ENCODE data around the gene ZPBP. TPM values are rescaled to one million over a fixed set of nuclear protein-coding genes. Genes with fewer than 3 reads are reported as not detected.
"Not testable (repeated sequence)": the region's sequence is repeated elsewhere in the genome, so short reads cannot be mapped to it uniquely, and the experiment has no call there.

Gene ZPBP
- total RNA-seq, 1 experiment from 2014 or later: not detected

DNA sequence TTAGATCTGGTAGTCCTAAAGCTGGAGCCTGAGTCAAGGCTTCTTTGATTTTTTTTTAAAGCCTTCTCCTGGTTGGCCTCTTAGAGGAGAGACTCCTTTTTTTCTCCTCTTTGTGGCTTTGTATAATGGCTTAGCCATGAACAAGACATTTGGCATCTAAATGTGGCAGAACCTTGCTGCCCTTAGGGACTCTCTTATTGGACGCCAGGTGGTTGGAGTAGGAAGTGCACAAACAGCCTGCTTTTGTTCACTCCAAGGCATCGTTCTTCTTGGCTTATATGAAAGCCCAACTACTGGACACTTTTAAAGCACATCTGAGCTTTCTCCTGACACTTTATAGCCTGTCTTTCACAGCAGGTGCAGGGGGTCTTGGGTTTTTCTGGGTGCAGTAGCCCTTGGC, 25.0 kb downstream of the ZPBP start:
- in situ Hi-C loops (cut with HindIII; ENCODE audit: low pct_unique_long_range_greater_than_20kb, low sequenced_read_pairs): no loop called here
- no peak for DNase-seq (ENCODE audit: low read depth)

DNA sequence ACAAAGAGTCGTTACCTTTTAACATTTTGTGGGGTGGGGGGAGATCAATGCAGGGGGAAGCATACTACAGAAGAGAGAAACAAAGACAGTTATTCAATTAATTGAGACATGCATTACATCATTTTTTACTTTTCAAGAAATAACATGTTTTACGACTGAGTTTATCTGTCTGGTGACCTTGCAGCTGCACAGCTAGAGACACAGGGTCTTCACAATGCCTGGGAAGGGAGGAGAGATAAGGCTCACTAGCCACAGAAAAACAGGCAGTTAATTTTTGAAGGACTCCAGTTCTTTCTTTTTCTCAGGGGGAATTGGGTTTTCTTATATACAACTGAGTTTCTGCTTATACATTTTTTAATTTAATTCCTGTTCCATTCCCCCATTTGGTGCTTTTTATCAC, 30.1 kb downstream of the ZPBP start:
- no peak for DNase-seq (ENCODE audit: low read depth)
- in situ Hi-C loops (cut with HindIII; ENCODE audit: low pct_unique_long_range_greater_than_20kb, low sequenced_read_pairs): no loop called here

DNA sequence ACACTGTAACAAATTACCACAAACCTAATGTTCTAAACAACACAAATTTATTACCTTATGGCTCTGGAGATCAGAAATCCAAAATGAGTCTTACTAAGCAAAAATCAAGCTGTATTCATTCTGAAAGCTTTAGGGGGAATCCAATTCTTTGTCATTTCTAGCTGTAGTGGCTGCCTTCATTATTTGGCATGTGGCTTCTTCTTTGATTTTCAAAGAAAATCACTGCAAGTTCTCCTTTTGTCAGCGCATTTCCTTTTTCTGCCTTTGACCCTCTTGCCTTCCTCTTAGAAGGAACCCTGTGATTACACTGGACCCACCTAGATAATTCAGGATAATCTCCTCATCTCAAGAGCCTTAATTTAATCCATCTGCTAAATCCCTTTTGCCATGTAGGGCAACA, 36.9 kb downstream of the ZPBP start:
- in situ Hi-C loops (cut with HindIII; ENCODE audit: low pct_unique_long_range_greater_than_20kb, low sequenced_read_pairs): no loop called here

DNA sequence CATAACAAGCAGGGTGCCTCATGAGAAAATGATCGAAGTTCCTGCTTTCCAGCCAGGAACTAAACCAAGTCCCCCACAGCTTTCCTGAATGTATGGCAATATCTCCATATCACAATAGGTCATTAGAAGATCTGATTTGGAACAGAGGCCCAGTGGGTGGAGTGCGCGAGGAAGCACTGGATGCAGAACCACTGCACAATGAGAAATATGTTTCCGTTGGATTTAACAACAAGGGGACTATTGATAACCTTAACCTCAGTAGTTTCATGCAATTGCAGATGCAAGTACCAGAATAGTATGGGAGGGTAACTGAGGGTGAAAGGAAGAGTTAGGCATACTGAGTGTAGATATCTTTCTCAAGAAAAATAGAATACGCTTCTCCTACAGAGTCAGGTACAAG, 45.3 kb downstream of the ZPBP start:
- no peak for DNase-seq (ENCODE audit: low read depth)
- in situ Hi-C loops (cut with HindIII; ENCODE audit: low pct_unique_long_range_greater_than_20kb, low sequenced_read_pairs): no loop called here

More for the DNA sequence above, 36.9 kb downstream of the ZPBP start:
- DNase-seq (ENCODE audit: low read depth): no peak

DNA sequence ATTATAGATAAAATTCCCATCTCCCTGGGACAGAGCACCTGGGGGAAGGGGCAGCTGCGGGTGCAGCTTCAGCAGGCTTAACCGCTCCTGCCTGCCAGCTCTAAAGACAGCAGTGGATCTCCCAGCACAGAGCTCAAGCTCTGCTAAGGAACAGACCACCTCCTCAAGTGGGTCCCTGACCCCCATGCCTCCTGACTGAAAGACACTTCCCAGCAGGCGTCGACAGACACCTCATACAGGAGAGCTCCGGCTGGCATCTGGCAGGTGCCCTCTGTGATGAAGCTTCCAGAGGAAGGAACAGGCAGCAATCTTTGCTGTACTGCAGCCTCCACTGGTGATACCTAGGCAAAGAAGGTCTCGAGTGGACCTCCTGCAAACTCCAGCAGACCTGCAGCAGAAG, 51.9 kb downstream of the ZPBP start:
- in situ Hi-C loops (cut with HindIII; ENCODE audit: low pct_unique_long_range_greater_than_20kb, low sequenced_read_pairs); DNase-seq (ENCODE audit: low read depth): not testable (repeated sequence)

DNA sequence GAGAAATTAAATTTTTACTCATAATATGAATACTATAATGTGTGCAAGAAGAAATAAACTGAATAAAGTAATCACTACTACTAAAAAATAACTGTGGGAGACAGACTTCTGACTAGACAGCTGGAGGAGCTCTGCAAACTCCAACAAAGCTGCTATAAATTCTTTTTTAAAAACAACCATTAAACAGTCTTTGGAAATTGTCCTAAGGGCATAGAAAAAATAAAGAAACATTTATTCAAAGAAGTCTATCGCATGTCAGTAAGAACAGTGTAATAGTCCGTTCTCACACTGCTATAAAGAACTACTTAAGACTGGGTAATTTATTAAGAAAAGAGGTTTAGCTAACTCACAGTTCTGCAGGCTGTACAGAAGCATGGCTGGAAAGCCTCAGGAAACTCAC, 56.0 kb downstream of the ZPBP start:
- no peak for DNase-seq (ENCODE audit: low read depth)
- in situ Hi-C loops (cut with HindIII; ENCODE audit: low pct_unique_long_range_greater_than_20kb, low sequenced_read_pairs): no loop called here

DNA sequence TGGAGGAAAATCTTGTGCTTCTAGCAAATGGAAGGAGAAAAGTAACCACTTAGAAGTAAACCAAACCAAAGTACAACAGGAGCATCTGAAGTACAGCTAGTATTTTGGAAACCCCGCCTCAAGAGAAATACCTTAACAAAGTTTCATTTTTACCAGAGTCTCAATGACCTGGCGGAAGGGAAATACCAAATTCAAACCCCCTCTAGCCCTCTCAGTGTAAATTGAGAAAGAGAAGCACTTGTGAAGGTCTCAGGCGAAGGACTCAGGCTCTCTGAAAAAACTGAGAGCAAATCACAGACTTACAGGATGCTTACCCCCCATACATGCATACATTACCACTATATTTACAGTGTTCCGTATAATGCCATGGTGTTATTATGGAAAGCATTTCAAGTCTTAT, 70.1 kb downstream of the ZPBP start:
- in situ Hi-C loops (cut with HindIII; ENCODE audit: low pct_unique_long_range_greater_than_20kb, low sequenced_read_pairs): no loop called here
- DNase-seq (ENCODE audit: low read depth): no peak

DNA sequence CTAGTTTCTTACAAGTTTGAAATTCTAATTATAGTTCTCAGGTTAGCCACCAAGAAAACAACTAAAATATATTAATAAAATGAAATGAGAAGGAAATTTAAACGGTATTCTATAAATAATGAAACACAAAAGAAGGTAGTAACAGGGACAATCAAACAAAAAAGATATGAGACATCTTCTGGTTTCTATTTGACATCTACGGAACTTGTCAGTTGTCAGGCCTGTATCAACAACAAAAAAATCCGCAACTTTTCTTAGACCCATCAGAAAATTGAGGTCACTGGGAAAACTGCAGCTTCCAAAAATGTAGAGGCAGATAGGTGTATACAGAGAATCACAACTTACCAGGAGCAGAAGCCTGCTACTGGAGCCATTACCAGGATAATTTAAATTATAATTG, 70.6 kb downstream of the ZPBP start:
- DNase-seq (ENCODE audit: low read depth): no peak
- in situ Hi-C loops (cut with HindIII; ENCODE audit: low pct_unique_long_range_greater_than_20kb, low sequenced_read_pairs): no loop called here

DNA sequence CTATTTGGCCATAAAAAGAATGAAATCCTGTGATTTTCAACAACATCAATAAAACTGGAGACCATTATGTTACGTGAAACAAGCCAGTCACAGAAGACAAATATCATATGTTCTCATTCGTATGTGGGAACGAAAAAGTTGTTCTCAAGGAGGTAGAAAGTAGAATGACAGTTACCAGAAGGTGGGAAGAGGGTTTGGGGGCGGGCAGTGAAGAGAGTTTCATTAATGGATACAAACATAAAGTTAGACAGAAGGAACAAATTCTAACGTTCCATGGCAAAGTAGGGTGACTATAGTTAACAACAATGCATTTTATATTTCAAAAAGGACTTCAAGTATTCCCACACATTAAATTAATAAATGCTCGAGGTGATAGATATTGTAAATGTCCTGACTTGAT, 97.4 kb downstream of the ZPBP start:
- DNase-seq (ENCODE audit: low read depth): no peak
- in situ Hi-C loops (cut with HindIII; ENCODE audit: low pct_unique_long_range_greater_than_20kb, low sequenced_read_pairs): no loop called here

DNA sequence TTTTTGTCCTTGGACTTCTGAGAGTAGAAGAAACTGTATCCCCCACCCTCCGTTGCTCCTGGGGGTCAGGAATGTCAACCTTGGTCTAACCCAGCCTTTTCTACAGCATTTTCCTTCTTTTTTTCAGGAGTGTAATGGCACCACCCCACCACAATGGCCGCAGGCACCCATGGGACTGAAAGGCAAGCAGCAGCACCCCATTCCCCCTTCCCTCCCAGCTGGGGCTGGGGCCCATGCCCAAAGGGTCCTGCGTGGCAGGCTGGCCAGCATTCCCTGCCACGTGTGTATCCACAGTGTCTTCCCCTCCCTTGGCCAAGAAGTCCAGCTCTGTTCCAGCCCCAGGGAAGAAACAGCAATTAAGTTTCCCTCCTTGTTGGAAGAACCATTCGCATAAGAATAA, 106.9 kb downstream of the ZPBP start:
- DNase-seq (ENCODE audit: low read depth): no peak
- in situ Hi-C loops (cut with HindIII; ENCODE audit: low pct_unique_long_range_greater_than_20kb, low sequenced_read_pairs): no loop called here

DNA sequence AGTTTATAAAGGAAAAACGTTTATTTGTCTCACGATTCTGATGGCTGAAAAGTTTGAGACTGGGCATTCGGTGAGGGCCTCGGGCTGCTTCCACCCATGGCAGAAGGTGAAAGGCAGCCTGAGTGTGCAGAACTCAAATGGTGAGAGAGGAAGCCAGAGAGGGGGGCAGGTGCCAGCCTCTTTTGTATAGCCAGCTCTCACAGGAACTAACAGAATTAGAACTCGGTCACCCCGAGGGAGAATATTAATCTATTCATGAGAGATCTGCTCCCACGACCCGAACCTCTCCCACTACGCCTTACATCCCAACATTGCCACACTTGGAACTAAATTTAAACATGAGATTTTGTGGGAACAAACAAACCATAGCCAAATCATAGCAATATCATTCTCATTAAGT, 112.6 kb downstream of the ZPBP start:
- in situ Hi-C loops (cut with HindIII; ENCODE audit: low pct_unique_long_range_greater_than_20kb, low sequenced_read_pairs): no loop called here
- no peak for DNase-seq (ENCODE audit: low read depth)

DNA sequence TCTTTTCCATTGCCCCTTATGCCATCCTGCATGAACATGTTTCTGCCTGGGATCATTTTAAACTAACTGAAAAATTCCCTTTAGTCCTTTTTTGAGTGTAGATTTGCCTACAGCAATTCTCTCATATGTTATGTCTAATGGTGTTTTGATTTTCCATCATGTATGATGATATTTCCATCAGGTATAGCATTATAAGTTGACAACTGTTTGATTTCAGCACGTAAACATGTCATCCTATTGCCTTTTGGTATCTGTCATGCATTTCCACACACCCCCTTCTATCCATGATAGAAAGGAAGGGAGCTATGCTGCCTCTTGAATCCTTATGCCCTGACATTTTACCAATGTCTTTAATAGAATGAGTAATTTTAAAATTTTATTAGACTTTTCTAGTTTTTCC, 116.8 kb downstream of the ZPBP start:
- DNase-seq (ENCODE audit: low read depth): no peak

DNA sequence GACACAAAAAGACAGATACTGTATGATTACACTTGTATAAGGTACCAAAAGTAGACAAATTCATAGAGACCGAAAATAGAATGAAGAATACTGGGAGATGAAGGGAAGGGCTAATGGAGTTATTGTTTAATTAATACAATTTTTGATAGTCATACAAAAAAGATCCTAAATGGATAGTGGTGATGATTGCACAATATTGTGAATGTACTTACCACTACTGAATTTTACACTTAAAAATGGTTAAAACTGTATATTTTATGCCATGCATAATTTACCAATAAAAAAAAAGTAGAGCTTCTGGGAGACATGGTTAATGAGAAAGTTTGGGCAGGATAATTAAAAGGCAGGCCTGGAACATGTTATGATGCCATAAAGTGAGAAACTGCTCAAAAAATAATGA, 119.0 kb downstream of the ZPBP start:
- DNase-seq (ENCODE audit: low read depth): no peak
- in situ Hi-C loops (cut with HindIII; ENCODE audit: low pct_unique_long_range_greater_than_20kb, low sequenced_read_pairs): no loop called here

More for the DNA sequence above, 116.8 kb downstream of the ZPBP start:
- in situ Hi-C loops (cut with HindIII; ENCODE audit: low pct_unique_long_range_greater_than_20kb, low sequenced_read_pairs): no loop called here

DNA sequence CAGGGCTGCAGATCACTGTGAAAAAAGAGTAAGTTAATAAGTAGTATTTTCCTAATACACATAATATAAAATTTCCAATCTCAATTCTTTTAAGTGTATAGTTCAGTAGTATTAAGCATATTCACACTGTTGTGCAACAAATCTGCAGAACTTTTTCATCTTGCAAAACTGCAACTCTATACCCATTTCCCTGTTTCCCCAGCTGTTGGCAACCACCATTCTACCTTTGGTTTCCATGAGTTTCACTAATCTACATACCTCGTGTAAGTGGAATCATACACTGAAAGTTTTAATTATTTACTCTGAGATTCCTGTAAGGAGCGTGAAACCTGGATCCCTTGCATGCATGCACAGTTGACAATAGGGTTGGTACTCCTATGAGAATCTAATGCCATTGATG, 155.4 kb downstream of the ZPBP start:
- DNase-seq (ENCODE audit: low read depth): no peak
- in situ Hi-C loops (cut with HindIII; ENCODE audit: low pct_unique_long_range_greater_than_20kb, low sequenced_read_pairs): no loop called here

DNA sequence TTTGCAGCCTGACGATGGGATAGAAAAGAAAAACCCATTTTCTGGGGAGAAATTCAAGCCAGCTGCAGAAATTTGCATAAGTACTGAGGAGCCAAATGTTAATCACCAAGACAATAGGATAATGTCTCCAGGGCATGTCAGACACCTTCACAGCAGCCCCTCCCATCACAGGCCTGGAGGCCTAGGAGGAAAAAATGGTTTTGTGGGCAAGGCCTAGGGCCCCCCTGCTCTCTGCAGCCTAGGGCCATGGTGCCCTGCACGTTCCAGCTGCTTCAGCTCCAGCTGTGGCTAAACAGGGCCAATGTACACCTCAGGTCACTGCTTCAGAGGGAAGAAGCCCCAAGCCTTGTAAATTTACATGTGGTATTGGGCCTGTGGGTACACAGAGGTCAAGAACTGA, 161.4 kb downstream of the ZPBP start:
- in situ Hi-C loops (cut with HindIII; ENCODE audit: low pct_unique_long_range_greater_than_20kb, low sequenced_read_pairs): no loop called here
- no peak for DNase-seq (ENCODE audit: low read depth)

DNA sequence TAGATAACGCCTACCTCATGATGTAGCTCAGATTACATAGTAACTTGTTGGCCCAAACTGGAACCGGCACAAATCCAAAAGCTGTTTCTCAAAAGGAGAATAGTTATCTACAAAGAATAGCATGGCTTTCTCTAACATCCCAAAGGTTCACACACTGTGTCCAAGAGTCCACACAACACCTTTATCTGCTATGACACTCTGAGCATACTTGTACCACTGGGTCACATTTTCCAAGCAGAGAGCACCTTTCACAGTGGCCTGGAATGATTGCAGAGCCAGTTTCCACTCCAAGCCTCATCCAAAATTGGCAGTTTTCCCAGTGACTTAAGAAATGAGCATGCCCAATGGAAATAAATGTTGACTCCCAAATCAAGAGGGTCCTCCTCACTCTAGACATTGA, 164.3 kb downstream of the ZPBP start:
- in situ Hi-C loops (cut with HindIII; ENCODE audit: low pct_unique_long_range_greater_than_20kb, low sequenced_read_pairs): no loop called here
- DNase-seq (ENCODE audit: low read depth): no peak

DNA sequence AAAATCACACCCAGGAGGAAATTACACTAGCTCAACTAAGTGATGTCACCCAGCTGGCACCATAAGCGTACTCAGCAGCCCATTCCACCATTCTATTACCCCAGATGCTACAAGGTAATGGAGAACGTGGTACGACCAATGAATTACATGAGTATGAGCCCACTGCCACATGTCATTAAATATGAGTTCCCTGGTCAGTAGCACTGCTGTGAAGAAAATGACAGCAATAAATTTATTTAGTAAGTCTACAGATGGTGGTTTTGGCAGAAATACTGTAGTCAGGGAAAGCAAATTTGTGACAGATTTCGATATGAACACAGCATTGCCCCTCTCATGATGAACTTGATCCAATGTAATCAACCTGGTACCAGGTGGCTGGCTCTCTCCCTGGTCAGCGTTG, 165.4 kb downstream of the ZPBP start:
- in situ Hi-C loops (cut with HindIII; ENCODE audit: low pct_unique_long_range_greater_than_20kb, low sequenced_read_pairs): no loop called here
- no peak for DNase-seq (ENCODE audit: low read depth)

DNA sequence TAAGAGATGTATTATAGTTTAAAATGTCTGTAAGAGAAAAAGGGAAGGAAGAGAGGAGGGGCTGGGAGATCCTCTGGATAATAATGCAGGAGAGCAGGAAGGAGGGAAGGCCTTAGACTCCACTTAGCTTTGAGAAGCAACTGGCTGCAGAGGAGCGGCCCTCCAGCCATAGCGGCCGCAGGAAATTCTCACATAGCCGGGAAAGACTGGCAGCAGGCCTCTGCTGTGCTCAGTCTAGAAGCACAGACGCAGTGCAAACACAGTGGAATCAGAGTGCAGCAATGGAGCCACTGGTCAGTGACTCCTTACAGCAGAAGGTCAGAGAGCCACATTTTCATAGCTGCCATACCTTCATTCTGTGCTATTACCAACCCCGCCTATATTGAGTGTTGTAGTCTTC, 166.3 kb downstream of the ZPBP start:
- in situ Hi-C loops (cut with HindIII; ENCODE audit: low pct_unique_long_range_greater_than_20kb, low sequenced_read_pairs): no loop called here

DNA sequence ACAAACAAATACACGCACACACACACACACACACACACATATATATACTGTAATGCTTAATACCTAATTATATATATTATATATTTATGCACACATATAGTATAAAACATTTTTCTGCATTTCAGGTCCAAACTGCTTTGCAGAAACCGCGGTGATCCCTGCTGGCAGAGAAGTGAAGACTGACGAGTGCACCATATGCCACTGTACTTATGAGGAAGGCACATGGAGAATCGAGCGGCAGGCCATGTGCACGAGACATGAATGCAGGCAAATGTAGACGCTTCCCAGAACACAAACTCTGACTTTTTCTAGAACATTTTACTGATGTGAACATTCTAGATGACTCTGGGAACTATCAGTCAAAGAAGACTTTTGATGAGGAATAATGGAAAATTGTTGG, 181.1 kb downstream of the ZPBP start:
- no peak for DNase-seq (ENCODE audit: low read depth)
- in situ Hi-C loops (cut with HindIII; ENCODE audit: low pct_unique_long_range_greater_than_20kb, low sequenced_read_pairs): no loop called here

More for the DNA sequence above, 166.3 kb downstream of the ZPBP start:
- DNase-seq (ENCODE audit: low read depth): no peak

DNA sequence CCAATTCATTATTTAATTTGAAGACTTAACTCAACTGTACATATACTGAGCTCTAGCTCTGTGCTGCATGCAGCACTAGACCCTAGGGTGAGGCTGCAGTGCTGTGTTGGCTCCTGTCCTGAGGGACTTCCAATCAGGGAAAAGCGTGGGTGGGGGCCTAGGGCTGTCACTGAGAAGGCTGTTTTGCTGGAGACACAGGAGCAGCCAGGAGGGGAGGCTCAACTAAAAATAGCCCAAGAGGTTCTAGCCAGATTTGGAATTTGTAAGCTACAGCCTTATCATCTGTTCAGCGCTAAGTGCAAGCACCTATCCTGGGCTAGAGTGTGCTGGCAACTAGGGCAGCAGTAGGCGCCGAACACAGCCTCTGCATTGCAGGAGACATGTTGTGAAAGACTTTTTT, 198.5 kb downstream of the ZPBP start:
- in situ Hi-C loops (cut with HindIII; ENCODE audit: low pct_unique_long_range_greater_than_20kb, low sequenced_read_pairs): no loop called here
- DNase-seq (ENCODE audit: low read depth): no peak

DNA sequence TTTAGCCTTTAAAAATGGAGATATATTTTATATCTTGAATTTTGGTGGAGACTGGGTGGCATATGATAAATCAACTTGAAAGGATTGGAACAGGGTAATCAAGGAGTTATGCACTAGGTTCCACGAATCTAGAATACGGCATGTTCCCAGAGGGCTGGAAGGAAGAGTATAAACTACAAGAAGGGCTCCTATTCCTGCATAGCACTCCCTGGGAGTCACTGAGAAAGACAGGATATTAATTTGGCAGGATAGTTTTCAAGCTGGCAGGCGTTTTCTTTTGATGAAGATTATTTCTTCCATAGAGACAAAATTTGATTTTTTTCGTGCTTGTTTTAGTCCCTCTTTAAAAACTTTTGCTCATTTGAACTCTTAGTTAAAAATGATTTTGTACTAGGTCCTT, 199.9 kb downstream of the ZPBP start:
- no peak for DNase-seq (ENCODE audit: low read depth)
- in situ Hi-C loops (cut with HindIII; ENCODE audit: low pct_unique_long_range_greater_than_20kb, low sequenced_read_pairs): no loop called here
